DOHH2 (cell line): Measurements from ENCODE around the gene GALR2.

Experiments
- EZH2phosphoT487 ChIP-seq: fragments of 200-600 bp; sonication (generic); IDR thresholded peaks from 2 replicates; pipeline ENCODE4 v1.6.1; 2017; ENCODE audit warnings: borderline replicate concordance, mild to moderate bottlenecking, antibody characterized with exemption, low read length, moderate library complexity, mixed read lengths
- TF ChIP-seq, protein P1 (sequence below): fragments of 200-600 bp; sonication (generic); IDR thresholded peaks from one replicate; pipeline ENCODE4 v1.5.1; 2014; ENCODE audit warnings: antibody characterized with exemption, mild to moderate bottlenecking, low read depth, low read length; ENCODE audit not compliant: poor library complexity, severe bottlenecking

DNA sequence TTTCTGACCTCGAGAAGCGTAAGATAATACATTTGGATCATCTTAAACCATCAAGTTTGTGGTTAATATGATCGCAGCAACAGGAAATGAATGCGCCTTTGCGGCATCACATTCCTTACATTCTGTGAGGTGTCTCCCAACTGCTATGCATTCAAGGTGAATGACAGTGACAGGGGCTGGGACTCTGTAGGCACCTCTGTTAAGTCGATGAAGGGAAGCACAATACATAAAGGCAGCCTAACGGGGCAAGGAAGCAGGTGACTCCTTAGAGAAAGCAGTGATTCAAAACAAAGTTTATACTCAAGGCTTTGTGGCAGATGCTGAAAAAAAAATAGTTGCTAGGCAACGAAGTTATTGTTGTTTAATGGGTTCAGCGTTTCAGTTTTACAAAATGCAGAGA, 25.9 kb upstream of the GALR2 start:
- TF ChIP-seq, protein P1, sequence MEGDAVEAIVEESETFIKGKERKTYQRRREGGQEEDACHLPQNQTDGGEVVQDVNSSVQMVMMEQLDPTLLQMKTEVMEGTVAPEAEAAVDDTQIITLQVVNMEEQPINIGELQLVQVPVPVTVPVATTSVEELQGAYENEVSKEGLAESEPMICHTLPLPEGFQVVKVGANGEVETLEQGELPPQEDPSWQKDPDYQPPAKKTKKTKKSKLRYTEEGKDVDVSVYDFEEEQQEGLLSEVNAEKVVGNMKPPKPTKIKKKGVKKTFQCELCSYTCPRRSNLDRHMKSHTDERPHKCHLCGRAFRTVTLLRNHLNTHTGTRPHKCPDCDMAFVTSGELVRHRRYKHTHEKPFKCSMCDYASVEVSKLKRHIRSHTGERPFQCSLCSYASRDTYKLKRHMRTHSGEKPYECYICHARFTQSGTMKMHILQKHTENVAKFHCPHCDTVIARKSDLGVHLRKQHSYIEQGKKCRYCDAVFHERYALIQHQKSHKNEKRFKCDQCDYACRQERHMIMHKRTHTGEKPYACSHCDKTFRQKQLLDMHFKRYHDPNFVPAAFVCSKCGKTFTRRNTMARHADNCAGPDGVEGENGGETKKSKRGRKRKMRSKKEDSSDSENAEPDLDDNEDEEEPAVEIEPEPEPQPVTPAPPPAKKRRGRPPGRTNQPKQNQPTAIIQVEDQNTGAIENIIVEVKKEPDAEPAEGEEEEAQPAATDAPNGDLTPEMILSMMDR = no peak
- TF ChIP-seq EZH2phosphoT487 = no peak
